ENCODE data around the gene IGLL1.
"Not testable (repeated sequence)": the region's sequence is repeated elsewhere in the genome, so short reads cannot be mapped to it uniquely, and the experiment has no call there.

The IGLL1 gene

GRCh38 chr22:23542391-23542790 lies 37.7 kb downstream of the IGLL1 start:
- not testable (repeated sequence) for DNase-seq (ENCODE audit: low read depth in 1 of 2, low spot score in 1 of 2)

GRCh38 chr22:23541849-23542281 lies 38.2 kb downstream of the IGLL1 start:
- not testable (repeated sequence) for DNase-seq (ENCODE audit: low read depth in 1 of 2, low spot score in 1 of 2)

GRCh38 chr22:23540837-23541236 lies 39.3 kb downstream of the IGLL1 start:
- DNase-seq (ENCODE audit: low read depth in 1 of 2, low spot score in 1 of 2), result not testable (repeated sequence)

DNA sequence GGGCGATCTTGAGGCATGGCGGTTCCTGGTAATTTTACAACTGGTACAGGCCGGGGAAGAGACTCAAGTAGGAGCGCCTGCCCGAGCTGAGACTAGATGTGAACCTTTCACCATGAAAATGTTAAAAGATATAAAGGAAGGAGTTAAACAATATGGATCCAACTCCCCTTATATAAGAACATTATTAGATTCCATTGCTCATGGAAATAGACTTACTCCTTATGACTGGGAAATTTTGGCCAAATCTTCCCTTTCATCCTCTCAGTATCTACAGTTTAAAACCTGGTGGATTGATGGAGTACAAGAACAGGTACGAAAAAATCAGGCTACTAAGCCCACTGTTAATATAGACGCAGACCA lies 40.3 kb downstream of the IGLL1 start:
- DNase-seq (ENCODE audit: low read depth in 1 of 2, low spot score in 1 of 2), result not testable (repeated sequence)

- peak; percentile 42 to 54 for DNase-seq (ENCODE audit: low read depth in 1 of 2, low spot score in 1 of 2)
These were observed 40.8 kb downstream of the IGLL1 start for GRCh38 chr22:23539135-23539838.

DNA sequence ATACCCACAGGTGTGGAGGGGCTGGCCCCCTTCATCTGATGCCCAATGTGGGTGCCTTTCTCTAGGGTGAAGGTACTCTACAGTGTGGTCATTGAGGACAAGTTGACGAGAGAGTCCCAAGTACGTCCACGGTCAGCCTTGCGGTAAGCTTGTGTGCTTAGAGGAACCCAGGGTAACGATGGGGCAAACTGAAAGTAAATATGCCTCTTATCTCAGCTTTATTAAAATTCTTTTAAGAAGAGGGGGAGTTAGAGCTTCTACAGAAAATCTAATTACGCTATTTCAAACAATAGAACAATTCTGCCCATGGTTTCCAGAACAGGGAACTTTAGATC lies 41.4 kb downstream of the IGLL1 start:
- DNase-seq (ENCODE audit: low read depth in 1 of 2, low spot score in 1 of 2), result not testable (repeated sequence)

- not testable (repeated sequence) for DNase-seq (ENCODE audit: low read depth in 1 of 2, low spot score in 1 of 2)
These were observed 42.0 kb downstream of the IGLL1 start for GRCh38 chr22:23537830-23538695.

DNA sequence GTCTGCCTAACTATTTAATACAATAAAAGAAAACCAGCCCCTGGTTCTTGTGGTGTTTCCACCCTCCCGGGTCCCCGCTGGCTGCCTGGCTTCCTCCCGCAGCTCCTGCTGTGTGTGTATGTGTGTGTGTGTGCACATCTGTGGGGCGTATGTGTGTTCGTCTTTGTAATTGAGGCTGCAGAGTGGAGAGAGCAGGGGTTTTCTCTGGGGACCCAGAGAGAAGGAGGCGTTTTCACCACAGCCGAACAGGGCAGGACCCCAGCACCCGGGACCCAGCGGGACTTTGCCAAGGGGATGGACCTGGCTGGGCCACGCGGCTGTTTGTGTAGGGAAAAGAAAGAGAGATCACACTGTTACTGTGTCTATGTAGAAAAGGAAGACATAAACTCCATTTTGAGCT lies 42.7 kb downstream of the IGLL1 start:
- no peak for DNase-seq (ENCODE audit: low read depth in 1 of 2, low spot score in 1 of 2)

DNA sequence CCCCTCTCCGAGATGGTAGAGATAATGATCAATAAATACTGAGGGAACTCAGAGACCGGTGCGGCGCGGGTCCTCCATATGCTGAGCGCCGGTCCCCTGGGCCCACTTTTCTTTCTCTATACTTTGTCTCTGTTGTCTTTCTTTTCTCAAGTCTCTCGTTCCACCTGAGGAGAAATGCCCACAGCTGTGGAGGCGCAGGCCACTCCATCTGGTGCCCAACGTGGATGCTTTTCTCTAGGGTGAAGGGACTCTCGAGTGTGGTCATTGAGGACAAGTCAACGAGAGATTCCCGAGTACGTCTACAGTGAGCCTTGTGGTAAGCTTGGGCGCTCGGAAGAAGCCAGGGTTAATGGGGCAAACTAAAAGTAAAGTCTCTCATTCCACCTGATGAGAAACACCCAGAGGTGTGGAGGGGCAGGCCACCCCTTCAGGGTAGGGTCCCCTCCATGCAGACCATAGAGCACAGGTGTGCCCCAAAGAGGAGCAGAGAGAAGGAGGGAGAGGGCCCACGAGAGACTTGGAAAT lies 43.2 kb downstream of the IGLL1 start:
- no peak for DNase-seq (ENCODE audit: low read depth in 1 of 2, low spot score in 1 of 2)

DNA sequence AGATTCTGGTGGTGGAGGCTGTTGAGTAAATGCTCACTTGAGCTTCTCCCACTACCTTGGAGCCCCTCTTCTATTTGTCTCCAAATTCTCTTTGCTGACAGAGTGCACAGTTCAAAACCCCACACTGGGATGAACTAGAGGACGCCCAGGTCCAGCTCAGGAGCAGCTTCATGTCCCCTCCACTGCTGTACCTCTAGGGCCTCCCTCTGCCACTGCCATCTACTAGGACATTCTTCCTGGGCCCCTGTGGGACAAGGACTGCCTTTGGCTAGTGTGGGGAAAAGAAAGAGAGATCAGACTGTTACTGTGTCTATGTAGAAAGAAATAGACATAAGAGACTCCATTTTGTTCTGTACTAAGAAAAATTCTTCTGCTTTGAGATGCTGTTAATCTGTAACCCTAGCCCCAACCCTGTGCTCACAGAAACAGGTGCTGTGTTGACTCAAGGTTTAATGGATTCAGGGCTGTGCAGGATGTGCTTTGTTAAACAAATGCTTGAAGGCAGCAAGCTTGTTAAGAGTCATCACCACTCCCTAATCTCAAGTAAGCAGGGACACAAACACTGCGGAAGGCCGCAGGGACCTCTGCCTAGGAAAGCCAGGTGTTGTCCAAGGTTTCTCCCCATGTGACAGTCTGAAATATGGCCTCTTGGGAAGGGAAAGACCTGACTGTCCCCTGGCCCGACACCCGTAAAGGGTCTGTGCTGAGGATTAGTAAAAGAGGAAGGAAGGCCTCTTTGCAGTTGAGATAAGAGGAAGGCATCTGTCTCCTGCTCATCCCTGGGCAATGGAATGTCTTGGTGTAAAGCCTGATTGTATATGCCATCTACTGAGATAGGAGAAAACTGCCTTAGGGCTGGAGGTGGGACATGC lies 44.1 kb downstream of the IGLL1 start:
- DNase-seq (ENCODE audit: low read depth in 1 of 2, low spot score in 1 of 2), result not testable (repeated sequence)

- no peak for DNase-seq (ENCODE audit: low read depth in 1 of 2, low spot score in 1 of 2)
These were observed 45.0 kb downstream of the IGLL1 start for GRCh38 chr22:23534851-23535717.

DNA sequence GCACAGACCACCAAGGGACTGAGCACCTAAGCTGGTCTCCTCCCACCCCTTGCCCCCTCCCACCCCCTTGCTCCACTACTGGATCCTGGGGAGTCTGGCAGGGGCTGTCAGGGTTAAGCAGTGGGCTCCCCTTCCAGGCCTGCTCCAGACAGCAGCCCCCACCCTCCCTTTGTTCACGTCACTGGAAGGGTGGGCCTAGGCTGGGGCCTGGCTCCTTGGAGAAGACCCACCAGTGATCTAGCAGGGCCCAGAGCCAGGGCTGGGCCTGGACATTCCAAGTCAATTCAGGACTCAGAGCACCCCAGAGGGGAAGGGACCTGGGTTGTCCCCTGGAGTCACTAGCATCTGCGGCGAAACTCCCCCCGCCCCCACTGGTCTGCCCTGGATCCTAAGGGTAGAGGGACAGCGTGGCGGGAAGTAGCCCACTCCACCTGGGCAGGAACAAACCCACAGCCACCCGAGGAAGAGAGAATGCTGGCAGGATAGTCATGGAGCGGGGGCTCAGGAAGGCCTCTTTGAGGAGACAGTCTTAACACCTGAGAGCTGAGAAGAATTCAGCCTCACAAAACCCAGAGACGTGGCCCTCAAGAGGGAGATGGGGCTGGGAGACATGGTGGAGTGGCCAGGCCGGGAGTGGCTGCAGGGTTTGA lies 45.8 kb downstream of the IGLL1 start:
- DNase-seq (ENCODE audit: low read depth in 1 of 2, low spot score in 1 of 2), result no peak

GRCh38 chr22:23533771-23534191 lies 46.3 kb downstream of the IGLL1 start:
- DNase-seq (ENCODE audit: low read depth in 1 of 2, low spot score in 1 of 2), result no peak

- no peak for DNase-seq (ENCODE audit: low read depth in 1 of 2, low spot score in 1 of 2)
These were observed 46.7 kb downstream of the IGLL1 start for GRCh38 chr22:23533328-23533762.

DNA sequence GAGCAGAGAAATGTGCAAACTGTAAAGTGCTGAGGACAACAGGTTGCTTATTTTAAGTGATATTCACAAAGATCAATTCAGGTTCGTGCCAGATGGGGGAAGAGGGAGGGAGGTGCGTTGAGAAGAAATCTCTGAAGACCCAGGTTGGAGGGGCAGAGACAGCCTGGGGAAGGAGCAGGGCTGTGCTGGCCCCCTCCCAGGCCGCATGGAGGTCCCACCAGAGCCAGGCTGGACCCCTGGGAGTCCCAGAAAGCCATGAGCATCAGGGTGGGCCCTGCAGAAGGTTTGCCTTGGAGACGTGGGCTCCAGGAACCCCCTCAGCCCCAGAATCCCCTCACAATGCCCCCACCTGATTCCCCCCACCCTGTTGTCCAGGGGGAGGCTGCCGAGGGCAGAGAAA lies 47.4 kb downstream of the IGLL1 start:
- DNase-seq (ENCODE audit: low read depth in 1 of 2, low spot score in 1 of 2), result no peak

- DNase-seq (ENCODE audit: low read depth in 1 of 2, low spot score in 1 of 2), result no peak
These were observed 48.0 kb downstream of the IGLL1 start for GRCh38 chr22:23531966-23532705.

- no peak for DNase-seq (ENCODE audit: low read depth in 1 of 2, low spot score in 1 of 2)
These were observed 48.7 kb downstream of the IGLL1 start for GRCh38 chr22:23531283-23531956.

GRCh38 chr22:23530766-23531282 lies 49.3 kb downstream of the IGLL1 start:
- DNase-seq (ENCODE audit: low read depth in 1 of 2, low spot score in 1 of 2), result no peak

Measured in activated T-helper 1 cell treated with anti-CD3 and anti-CD28 coated beads, Interleukin-2, amount 50 U/mL, for 16 hours (primary cell).